ENCODE measurements around the gene PNKD. TPM values are rescaled to one million over a fixed set of nuclear protein-coding genes. Genes with fewer than 3 reads are reported as not detected.

Gene PNKD
- total RNA-seq, 4 donors from 2014 or later, result 33.4 to 66.4 (median 49.4) TPM

DNA sequence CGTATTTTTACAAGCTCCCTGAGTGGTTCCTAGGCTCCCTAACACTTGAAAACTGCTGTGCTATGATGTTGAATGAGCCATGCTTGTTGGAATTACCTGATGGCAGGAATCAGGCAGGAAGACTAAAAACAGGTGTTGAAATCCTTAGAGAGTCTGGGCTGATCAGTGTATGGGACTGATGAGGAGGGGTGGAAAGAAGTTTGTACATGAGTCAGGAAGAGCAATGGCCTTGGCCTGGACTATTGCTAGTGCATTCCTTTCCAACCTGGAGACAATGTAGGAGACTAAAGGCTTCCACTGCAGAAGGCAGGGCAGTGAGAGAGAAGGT lies 46.9 kb downstream of the PNKD start:
- Histone ChIP-seq H3K4me1 (peaks cover 26% of the 10 kb centered on the region), H3K27me3 (no peaks in the 10 kb centered on the region), H3K9me3 (no peaks in the 10 kb centered on the region), H3K36me3 (no peaks in the 10 kb centered on the region), H3K4me3 (no peak overlapping the region), H3K27ac (no peak overlapping the region)
- no peak for TF ChIP-seq EP300 (IDR thresholded peaks at IDR 0.05)
- TF ChIP-seq POLR2AphosphoS5 (IDR thresholded peaks at IDR 0.05), result no peak
- no peak for TF ChIP-seq POLR2A (IDR thresholded peaks at IDR 0.05)
- TF ChIP-seq, protein P1, sequence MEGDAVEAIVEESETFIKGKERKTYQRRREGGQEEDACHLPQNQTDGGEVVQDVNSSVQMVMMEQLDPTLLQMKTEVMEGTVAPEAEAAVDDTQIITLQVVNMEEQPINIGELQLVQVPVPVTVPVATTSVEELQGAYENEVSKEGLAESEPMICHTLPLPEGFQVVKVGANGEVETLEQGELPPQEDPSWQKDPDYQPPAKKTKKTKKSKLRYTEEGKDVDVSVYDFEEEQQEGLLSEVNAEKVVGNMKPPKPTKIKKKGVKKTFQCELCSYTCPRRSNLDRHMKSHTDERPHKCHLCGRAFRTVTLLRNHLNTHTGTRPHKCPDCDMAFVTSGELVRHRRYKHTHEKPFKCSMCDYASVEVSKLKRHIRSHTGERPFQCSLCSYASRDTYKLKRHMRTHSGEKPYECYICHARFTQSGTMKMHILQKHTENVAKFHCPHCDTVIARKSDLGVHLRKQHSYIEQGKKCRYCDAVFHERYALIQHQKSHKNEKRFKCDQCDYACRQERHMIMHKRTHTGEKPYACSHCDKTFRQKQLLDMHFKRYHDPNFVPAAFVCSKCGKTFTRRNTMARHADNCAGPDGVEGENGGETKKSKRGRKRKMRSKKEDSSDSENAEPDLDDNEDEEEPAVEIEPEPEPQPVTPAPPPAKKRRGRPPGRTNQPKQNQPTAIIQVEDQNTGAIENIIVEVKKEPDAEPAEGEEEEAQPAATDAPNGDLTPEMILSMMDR (IDR thresholded peaks at IDR 0.05), result no peak
- DNase-seq (ENCODE audit: low spot score in 2 of 2), result no peak
- WGBS, result 100% methylated on average over 1 of the region's 1 CpG

DNA sequence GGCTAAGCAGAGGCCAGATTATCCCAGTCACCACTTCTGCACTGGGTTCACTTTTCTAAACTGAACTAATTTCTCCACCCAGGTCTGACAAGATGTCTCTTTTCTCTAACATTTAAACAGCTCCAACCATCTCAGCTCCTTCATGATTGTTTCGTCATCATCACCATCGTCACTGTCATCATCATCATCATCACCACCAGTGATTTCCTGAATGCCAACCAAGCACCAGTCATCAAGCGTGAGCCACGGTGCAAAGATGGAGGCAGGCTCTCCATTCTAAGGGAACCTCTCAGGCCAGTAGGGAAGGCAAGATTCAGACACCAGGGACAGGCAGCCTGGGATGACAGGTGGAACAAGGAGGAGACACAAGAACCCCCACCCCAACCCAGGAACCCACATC lies 47.5 kb downstream of the PNKD start:
- DNase-seq (ENCODE audit: low spot score in 2 of 2), result no peak
- TF ChIP-seq, protein P1 (IDR thresholded peaks at IDR 0.05), result no peak
- TF ChIP-seq EP300 (IDR thresholded peaks at IDR 0.05), result no peak
- TF ChIP-seq POLR2A (IDR thresholded peaks at IDR 0.05), result no peak
- TF ChIP-seq POLR2AphosphoS5 (IDR thresholded peaks at IDR 0.05), result no peak
- Histone ChIP-seq H3K27me3 (no peaks in the 10 kb centered on the region), H3K27ac (no peak overlapping the region), H3K9me3 (no peaks in the 10 kb centered on the region), H3K4me1 (peaks cover 31% of the 10 kb centered on the region), H3K4me3 (no peak overlapping the region), H3K36me3 (no peaks in the 10 kb centered on the region)
- WGBS, result 95% methylated on average over 4 of the region's 4 CpGs

DNA sequence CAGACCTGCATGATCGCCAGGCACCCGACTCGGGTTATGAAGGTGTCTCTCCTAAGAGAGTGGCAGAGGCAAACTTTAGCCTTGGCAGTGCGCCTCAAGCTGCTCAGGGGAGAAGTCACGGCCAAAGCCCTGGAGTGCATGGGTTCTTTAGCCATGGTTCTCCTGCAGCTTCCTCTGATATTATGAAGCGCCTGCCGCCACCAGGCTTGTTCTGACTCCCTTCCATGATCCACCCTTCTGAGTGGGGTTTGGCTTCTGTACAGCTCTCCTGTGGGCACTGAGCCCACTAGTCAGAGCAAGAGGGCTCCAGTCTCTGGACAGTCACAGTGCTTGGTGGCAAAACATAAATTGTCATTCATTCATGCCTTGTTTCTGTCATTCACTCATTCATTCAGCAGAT lies 47.9 kb downstream of the PNKD start:
- Histone ChIP-seq H3K36me3 (no peaks in the 10 kb centered on the region), H3K4me1 (peaks cover 34% of the 10 kb centered on the region), H3K27me3 (no peaks in the 10 kb centered on the region), H3K4me3 (no peak overlapping the region), H3K27ac (no peak overlapping the region), H3K9me3 (no peaks in the 10 kb centered on the region)
- no peak for TF ChIP-seq EP300 (IDR thresholded peaks at IDR 0.05)
- no peak for TF ChIP-seq POLR2AphosphoS5 (IDR thresholded peaks at IDR 0.05)
- TF ChIP-seq POLR2A (IDR thresholded peaks at IDR 0.05), result no peak
- TF ChIP-seq, protein P1 (IDR thresholded peaks at IDR 0.05), result no peak
- DNase-seq (ENCODE audit: low spot score in 2 of 2), result no peak
- 83% methylated on average over 7 of the region's 7 CpGs for WGBS

DNA sequence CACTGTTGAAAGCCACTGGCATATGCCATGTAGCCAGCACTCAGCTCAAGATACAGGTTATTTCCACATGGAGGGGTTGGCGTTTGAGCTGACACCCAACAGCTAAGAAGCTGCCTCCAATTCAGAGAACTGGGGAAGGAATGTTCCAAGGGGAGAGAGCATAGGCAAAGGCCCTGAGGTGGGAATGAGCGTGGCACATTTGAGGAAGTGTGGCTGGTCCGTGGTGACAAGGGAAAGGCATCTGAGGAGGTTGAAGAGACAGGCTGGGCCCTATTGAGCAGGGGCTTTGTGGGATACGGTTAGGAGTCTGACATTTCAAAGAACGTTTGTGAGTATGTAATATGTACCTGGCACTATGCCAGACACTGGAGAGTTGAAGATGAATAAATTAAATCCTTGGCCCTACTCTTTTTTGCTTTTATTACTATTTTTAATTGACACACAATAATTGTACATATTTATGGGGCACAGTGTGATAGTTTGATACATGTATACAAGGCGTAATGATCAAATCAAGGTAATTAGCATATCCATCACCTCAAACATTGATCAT lies 49.6 kb downstream of the PNKD start:
- TF ChIP-seq, protein P1 (IDR thresholded peaks at IDR 0.05), result no peak
- TF ChIP-seq POLR2A (IDR thresholded peaks at IDR 0.05) (no peak), POLR2AphosphoS5 (IDR thresholded peaks at IDR 0.05) (no peak), EP300 (IDR thresholded peaks at IDR 0.05) (no peak)
- Histone ChIP-seq H3K9me3 (no peaks in the 10 kb centered on the region), H3K27ac (no peak overlapping the region), H3K4me1 (peaks cover 48% of the 10 kb centered on the region), H3K36me3 (no peaks in the 10 kb centered on the region), H3K27me3 (no peaks in the 10 kb centered on the region), H3K4me3 (no peak overlapping the region)
- DNase-seq (ENCODE audit: low spot score in 2 of 2), result no peak
- 67% methylated on average over 6 of the region's 6 CpGs for WGBS

DNA sequence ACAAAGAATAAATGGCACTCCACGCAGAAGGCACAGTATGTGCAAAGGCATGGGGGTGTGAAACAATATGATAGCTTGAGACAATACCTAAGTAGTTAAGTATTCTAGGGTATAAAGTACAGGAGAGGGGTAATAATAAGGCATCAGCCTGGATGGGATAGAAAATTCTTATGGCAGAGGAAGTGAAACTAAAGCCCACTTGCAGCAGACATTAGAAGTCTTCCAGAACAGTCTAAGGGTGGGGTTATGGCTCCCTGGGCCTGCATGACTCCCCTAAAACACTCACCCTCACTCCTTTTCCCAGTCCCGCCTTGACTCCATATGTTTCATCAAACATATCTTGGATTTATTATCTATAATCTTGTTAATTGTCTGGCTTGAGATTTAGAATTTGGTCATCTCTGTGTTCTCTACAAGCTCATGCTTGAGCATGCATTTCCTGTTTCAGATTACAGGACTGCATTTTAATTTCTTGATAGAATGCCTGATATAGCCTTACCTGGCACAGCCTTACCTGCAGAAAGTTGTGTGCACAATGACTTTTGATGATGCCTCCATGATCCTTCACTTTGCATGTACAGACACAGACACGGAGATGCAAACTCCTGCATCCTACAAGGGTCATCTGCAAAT lies 50.5 kb downstream of the PNKD start:
- Histone ChIP-seq H3K4me3 (no peak overlapping the region), H3K4me1 (peaks cover 44% of the 10 kb centered on the region), H3K36me3 (no peaks in the 10 kb centered on the region), H3K27me3 (no peaks in the 10 kb centered on the region), H3K27ac (no peak overlapping the region), H3K9me3 (no peaks in the 10 kb centered on the region)
- WGBS, result 61% methylated on average over 3 of the region's 3 CpGs
- DNase-seq (ENCODE audit: low spot score in 2 of 2), result no peak
- TF ChIP-seq, protein P1 (IDR thresholded peaks at IDR 0.05), result no peak
- TF ChIP-seq POLR2A (IDR thresholded peaks at IDR 0.05), result no peak
- no peak for TF ChIP-seq POLR2AphosphoS5 (IDR thresholded peaks at IDR 0.05)
- no peak for TF ChIP-seq EP300 (IDR thresholded peaks at IDR 0.05)

All from suprapubic skin (tissue), 4 donors.